Sigmoid colon (tissue), 4 donors: ENCODE measurements around the gene CDC14A.

Experiments
- EP300 ChIP-seq, 4 donors: sonication (generic); formaldehyde crosslinking; IDR thresholded peaks; one replicate each; pipeline ENCODE4 v1.6.1; 2017; ENCODE audit warnings: antibody characterized with exemption in 4 of 4
- POLR2A ChIP-seq, 2 donors: fragments of 450-650 bp; IDR thresholded peaks; one replicate each; pipeline ENCODE4 v1.6.1; 2016; ENCODE audit warnings: antibody characterized with exemption in 2 of 2, mild to moderate bottlenecking in 2 of 2, moderate library complexity in 2 of 2
- POLR2AphosphoS5 ChIP-seq, 4 donors: sonication (generic); formaldehyde crosslinking; IDR thresholded peaks; one replicate each; pipeline ENCODE4 v1.6.1; 2017; ENCODE audit warnings: antibody characterized with exemption in 4 of 4
- TF ChIP-seq, protein P1 (sequence below), 4 experiments: fragments of 450-650 bp in 3 of 4; fragments of 200-600 bp in 1 of 4; IDR thresholded peaks; one replicate each; pipeline ENCODE4 v1.5.1; 2016 to 2019; ENCODE audit warnings: antibody characterized with exemption in 4 of 4, mild to moderate bottlenecking in 3 of 4, moderate library complexity in 2 of 4

DNA sequence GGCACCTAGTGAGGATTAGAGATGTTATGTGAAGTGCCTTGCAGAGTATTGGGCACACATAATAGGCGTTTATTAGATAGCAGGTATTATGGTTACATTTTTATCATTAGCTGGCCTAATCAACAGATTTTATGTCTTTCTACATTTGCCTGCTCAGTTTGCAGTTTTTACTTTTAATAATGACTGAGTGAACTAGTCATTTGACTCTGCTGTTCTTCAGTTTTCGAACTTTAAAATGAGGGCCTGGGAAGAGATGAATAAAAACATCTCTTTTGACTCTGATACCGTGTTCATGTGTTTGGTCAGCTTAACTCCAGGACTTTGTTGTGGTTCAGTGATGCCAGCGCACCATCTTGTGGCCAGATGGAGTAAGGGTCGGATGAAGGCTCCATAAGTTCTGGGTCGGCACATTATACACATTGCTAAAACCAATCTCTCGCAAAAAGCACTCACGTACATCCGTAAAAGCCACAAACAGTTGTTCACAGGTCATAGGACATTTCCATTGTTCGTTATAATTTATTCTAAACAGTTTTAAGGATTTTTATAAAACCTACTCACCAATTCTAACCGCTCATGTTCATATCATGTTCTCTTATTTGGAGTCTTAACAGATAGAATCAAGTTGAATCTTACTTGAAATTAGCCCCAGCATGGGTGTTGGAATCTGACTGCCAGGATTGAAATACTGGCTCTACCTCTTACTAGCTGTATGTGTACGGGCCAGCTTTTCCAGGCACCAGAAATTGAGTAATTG, 107.2 kb downstream of the CDC14A start:
- TF ChIP-seq, protein P1, sequence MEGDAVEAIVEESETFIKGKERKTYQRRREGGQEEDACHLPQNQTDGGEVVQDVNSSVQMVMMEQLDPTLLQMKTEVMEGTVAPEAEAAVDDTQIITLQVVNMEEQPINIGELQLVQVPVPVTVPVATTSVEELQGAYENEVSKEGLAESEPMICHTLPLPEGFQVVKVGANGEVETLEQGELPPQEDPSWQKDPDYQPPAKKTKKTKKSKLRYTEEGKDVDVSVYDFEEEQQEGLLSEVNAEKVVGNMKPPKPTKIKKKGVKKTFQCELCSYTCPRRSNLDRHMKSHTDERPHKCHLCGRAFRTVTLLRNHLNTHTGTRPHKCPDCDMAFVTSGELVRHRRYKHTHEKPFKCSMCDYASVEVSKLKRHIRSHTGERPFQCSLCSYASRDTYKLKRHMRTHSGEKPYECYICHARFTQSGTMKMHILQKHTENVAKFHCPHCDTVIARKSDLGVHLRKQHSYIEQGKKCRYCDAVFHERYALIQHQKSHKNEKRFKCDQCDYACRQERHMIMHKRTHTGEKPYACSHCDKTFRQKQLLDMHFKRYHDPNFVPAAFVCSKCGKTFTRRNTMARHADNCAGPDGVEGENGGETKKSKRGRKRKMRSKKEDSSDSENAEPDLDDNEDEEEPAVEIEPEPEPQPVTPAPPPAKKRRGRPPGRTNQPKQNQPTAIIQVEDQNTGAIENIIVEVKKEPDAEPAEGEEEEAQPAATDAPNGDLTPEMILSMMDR (IDR thresholded peaks at IDR 0.05) = peak; percentile 84 to 87 (median 86)
- TF ChIP-seq POLR2A (IDR thresholded peaks at IDR 0.05) = no peak
- peak in 1 of 4 donors; percentile 28 for TF ChIP-seq POLR2AphosphoS5 (IDR thresholded peaks at IDR 0.05)
- TF ChIP-seq EP300 (IDR thresholded peaks at IDR 0.05) = no peak
